KBM-7 (cell line): Measurements from ENCODE around the gene COX7B2.

Experiments
- DNase-seq: peaks from one replicate; pipeline ENCODE4 v3.0.0-alpha.2; 2015
- in situ Hi-C: fragments of 300-500 bp; cut with MboI; formaldehyde crosslinking; loops from 2 replicates; pipeline ENCODE4 v1.14.3; 2020; ENCODE audit warnings: low sequenced_read_pairs, low pct_unique_long_range_greater_than_20kb, mixed read lengths

Gene COX7B2

DNA sequence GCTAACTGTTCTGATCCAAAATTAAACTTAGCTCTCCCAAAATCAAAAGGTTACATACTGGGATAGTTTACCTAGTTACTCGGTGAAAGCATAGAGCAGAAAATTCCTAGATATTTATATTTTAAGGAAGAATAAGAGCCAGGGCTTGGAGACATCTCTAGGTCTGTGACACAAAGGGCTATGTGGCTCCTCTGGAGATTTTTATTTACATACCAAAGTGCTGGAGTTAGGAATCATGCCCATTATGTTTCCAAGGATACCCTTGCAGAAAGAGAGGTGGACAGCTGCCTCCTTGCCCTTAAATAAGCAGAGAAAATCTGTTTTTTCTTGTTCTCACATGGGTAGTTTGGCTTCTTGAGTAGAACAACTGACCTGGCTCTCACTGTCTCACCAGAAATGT, 9.0 kb downstream of the COX7B2 start:
- no peak for DNase-seq
- in situ Hi-C loops = no loop called here

- in situ Hi-C loops = no loop called here
- DNase-seq = peak; percentile 33
Measured at GRCh38 chr4:46894826-46895225, 14.2 kb downstream of the COX7B2 start.

DNA sequence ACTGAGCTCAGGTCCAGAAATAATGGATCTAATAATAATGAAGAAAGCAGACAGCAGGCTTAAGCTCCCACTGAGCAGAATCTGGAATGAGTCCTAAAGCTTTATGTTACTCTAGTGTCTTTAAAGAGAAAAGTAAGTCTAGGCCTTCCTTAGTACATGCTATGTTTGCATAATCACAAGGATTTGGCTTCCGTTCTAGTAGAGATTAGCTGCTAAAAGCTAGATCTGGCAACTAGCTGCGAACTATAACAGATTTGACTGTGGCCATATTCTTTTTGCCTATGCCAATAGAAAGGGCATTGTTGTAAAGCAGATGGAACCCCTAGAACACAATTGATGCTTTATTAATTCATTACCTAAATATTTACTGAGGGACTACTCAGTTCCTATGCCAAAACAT, 19.0 kb downstream of the COX7B2 start:
- DNase-seq = no peak
- in situ Hi-C loops = no loop called here

GRCh38 chr4:46889410-46889809, 19.6 kb downstream of the COX7B2 start:
- in situ Hi-C loops = no loop called here
- DNase-seq = no peak

DNA sequence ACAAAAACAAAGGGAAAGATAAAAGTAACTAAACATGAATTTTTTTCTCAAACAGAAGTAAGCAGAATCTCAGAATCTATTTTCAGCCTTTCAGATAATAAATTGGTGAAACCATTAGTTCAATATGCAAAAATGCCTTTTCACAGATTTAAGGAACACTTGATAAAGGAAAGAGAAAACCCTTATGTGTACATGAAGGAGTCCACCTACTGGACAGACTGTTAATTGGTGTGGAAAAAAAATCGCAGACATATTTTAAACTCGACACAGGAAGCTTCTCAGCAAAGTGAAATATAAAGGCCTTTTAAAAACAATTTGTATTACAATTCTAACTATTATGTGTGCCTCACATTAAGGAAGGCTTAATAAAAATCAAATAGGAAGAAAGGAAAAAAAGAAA, 22.3 kb downstream of the COX7B2 start:
- DNase-seq = peak; percentile 14
- in situ Hi-C loops = no loop called here

GRCh38 chr4:46878641-46879040, 30.4 kb downstream of the COX7B2 start:
- no peak for DNase-seq
- in situ Hi-C loops = no loop called here

GRCh38 chr4:46874811-46875210, 34.2 kb downstream of the COX7B2 start:
- DNase-seq = no peak
- in situ Hi-C loops = no loop called here

- in situ Hi-C loops = no loop called here
- DNase-seq = no peak
Measured at GRCh38 chr4:46870411-46870810, 38.6 kb downstream of the COX7B2 start.

GRCh38 chr4:46856333-46856732, 52.7 kb downstream of the COX7B2 start:
- no peak for DNase-seq
- in situ Hi-C loops = no loop called here

- in situ Hi-C loops = no loop called here
- DNase-seq = no peak
Measured at GRCh38 chr4:46852800-46853199, 56.2 kb downstream of the COX7B2 start.

DNA sequence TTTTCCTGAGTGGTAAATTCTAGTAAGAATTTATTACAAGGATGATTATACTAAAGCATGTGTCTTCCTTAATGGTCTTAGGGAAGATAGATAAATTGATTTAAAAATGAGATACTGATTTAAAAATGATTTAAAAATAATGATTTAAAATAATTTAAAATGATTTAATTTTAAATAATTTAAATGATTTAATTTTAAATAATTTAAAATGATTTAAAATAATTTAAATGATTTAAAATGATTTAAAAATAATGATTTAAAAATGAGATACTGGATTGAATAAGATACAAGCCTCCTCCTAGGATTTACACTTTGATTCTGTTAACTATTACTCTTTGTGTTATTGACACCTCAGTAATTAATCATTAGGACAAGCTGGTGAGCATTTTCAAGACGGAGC, 59.0 kb downstream of the COX7B2 start:
- no peak for DNase-seq
- in situ Hi-C loops = no loop called here

GRCh38 chr4:46844325-46844917, 64.6 kb downstream of the COX7B2 start:
- DNase-seq = peak; percentile 63
- in situ Hi-C loops = no loop called here

DNA sequence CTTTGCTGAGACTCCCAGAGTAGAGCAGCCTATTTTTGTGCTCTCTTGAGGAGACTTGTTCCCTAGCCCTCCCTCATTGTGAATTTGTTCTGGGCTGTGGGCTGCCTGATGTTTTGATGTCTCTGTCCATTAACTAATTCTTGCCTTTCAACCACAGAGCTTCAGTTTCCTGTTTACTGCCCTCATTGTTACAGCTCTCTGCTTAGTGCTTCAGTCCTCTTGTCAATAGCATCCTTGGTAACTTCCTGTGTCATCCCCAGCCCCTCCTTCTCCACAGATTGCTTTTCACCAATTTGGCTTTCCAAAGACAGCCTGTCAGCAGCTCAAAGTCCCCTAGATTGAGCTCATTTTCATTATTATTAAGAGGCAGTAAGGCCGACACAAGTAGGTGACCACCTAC, 69.9 kb downstream of the COX7B2 start:
- no peak for DNase-seq
- in situ Hi-C loops = no loop called here

GRCh38 chr4:46837639-46838038, 71.4 kb downstream of the COX7B2 start:
- in situ Hi-C loops = no loop called here
- DNase-seq = no peak

- in situ Hi-C loops = no loop called here
- no peak for DNase-seq
Measured at GRCh38 chr4:46836584-46836983, 72.5 kb downstream of the COX7B2 start.

DNA sequence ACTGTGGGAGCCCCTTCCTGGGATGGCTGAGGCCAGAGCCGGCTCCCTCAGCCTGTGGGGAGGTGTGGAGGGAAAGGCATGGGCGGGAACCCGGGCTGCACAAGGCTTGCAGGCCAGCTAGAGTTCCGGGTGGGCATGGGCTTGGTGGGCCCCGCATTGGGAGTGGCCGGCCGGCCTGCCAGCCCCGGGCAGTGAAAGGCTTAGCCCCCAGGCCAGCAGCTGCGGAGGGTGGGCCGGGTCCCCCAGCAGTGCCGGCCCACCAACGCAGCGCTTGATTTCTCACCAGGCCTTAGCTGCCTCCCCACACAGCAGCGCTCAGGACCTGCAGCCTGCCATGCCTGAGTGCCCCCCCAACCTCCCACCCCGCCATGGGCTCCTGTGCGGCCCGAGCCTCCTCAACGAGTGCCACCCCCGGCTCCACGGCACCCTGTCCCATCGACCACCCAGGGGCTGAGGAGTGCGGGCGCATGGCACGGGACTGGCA, 78.0 kb downstream of the COX7B2 start:
- no peak for DNase-seq
- in situ Hi-C loops = no loop called here

DNA sequence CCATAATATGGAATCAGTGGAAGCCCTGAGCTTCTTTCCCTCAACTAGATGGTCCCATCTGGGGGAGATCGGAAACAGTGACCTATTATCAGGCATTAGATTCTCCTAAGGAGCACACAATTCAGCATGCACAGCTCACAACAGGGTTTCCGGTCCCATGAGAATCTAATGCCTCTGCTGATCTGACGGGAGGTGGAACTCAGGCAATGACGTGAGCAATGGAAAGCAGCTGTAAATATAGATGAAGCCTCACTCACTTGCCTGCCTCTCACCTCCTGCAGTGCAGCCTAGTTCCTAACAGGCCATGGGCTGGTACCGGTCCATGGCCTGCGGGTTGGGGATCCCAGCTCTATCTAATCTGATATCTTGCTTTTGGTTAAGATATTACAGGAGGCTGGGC, 88.9 kb downstream of the COX7B2 start:
- in situ Hi-C loops = no loop called here

GRCh38 chr4:46819095-46819494, 90.0 kb downstream of the COX7B2 start:
- in situ Hi-C loops = no loop called here

More for the DNA sequence above, 88.9 kb downstream of the COX7B2 start:
- no peak for DNase-seq

GRCh38 chr4:46818604-46819003, 90.4 kb downstream of the COX7B2 start:
- in situ Hi-C loops = no loop called here
- no peak for DNase-seq

More at GRCh38 chr4:46819095-46819494, 90.0 kb downstream of the COX7B2 start:
- no peak for DNase-seq

DNA sequence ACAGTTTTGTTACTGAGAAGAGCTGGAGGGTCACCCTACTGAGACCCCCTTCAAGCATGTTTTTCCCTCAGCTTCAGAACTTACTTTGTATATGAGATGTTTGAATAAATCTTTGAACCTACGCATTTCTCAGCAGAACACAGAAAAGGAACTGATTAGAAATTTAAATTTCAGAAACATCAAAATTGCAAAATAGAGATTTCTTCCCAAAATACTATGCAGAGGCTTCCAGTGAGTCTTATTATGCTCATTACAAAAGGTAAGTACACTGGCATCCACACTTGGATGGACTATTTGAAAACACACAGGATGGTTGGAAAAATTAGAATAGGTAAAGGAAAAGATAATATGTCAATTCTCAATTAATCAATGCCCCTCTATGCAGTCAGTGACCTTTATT, 91.2 kb downstream of the COX7B2 start:
- in situ Hi-C loops = no loop called here

DNA sequence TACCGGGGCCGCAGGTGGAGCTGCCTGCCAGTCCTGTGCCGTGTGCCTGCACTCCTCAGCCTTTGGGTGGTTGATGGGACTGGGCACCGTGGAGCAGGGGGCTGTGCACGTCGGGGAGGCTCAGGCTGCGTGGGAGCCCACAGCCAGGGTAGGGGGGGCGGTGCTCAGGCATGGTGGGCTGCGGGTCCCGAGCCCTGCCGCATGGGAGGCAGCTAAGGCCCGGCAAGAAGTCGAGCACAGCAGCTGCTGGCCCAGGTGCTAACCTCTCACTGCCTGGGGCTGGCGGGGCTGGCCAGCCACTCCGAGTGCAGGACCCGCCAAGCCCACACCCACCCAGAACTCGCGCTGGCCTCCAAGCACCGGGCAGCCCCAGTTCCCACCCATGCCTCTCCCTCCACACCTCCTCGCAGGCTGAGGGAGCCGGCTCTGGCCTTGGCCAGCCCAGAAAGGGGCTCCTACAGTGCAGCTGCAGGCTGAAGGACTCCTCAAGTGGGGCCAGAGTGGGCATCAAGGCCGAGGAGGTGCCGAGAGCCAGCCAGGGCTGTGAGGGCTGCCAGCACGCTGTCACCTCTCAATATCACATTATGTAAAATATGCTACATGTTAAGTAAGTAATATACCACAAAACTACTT, 104.1 kb downstream of the COX7B2 start:
- in situ Hi-C loops = no loop called here
- DNase-seq = no peak

More for the DNA sequence above, 91.2 kb downstream of the COX7B2 start:
- DNase-seq = no peak
